Stimulated activated naive CD4-positive, alpha-beta T cell (primary cell): ENCODE data around the gene CEBPE.

Source experiments
- DNase-seq, 6 experiments: peaks; one replicate each; lab custom pipeline; 2025; lab: John Stamatoyannopoulos, UW

The CEBPE gene

GRCh38 chr14:23143911-23144310, 24.9 kb upstream of the CEBPE start:
- no peak for DNase-seq

- DNase-seq: no peak
Measured at GRCh38 chr14:23142826-23143225, 23.8 kb upstream of the CEBPE start.

DNA sequence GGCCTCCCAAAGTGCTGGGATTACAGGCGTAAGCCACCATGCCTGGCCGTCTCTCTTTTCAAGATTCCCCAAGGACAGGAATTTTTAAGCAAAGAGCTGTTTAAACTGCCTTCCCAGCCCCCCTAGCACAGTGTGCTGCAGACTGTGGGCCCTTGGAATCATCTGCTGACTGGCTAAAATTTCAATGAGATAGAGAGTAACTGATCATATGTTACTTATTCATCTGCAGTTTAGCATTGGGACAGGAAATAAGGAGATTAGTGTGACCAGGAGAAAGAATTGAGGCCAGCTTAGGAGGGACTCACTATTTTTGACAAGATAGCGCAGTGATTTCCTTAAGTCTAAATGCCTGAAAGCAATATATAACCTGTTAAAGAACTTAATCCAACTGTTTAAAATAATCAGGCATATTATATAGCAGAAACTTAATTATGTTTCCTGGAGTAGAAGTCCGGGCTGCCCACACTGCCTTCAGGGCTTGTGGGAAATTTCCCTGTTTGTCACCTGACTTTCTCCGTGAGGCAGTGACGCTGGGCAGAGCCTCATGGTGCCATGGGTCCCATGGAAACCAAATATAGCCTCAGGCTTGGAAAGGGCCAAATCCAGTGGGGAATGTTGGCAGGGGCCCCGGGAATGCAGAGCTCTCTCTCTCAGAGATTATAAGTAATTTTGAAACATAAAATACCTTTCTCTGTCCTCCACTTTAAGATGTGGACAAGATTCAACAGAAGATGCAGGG, 22.8 kb upstream of the CEBPE start:
- DNase-seq: no peak

GRCh38 chr14:23140371-23140770, 21.3 kb upstream of the CEBPE start:
- no peak for DNase-seq

- DNase-seq: no peak
Measured at GRCh38 chr14:23139874-23140273, 20.8 kb upstream of the CEBPE start.

- no peak for DNase-seq
Measured at GRCh38 chr14:23137813-23138535, 18.9 kb upstream of the CEBPE start.

- DNase-seq: no peak
Measured at GRCh38 chr14:23137192-23137812, 18.2 kb upstream of the CEBPE start.

DNA sequence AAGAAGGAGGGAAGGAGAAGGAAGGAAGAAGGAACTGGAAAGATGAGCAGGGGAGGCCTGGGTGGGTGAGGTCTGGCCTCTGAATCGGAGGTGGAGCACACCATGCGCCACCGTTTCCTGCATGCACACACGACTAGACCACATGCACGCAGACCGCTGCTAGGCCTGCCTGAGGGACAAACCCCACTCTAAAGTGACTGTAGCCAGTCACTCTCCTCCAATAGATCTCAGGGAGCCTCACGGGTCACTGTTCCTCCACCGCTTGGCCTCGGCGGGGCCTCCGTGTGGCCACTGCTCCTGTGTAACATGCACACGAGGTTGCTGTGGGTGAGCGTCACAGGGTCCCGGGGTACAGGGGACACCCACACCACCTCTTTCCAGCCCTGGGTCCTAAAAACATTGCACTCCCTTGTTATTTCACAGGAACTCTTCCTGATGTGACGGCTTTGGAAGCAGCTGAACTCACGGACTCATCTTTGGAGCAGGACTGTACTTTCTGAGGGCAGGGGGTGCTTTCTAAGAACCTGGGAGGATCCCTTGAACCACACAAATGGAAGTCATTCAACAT, 17.6 kb upstream of the CEBPE start:
- DNase-seq: no peak

- no peak for DNase-seq
Measured at GRCh38 chr14:23132970-23133369, 13.9 kb upstream of the CEBPE start.

DNA sequence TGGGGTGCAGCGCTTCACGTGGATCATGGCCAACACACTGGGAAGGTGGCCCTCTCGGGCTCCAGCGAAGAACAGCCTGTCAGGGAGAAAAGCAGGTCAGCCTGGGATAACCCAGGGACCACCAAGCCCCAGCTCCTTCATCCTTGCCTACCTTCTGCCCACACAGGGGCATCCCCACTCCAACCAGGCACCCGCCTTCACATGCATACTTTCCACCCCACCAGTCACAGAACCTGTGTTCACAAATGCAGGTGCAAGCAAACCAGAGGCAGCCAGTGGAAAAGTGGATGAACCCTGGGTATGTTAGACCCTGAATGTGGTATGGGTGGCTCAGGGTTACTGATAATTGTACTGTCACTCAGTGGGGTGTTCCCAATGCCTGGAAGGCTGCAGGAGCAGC, 12.4 kb upstream of the CEBPE start:
- DNase-seq: no peak

- DNase-seq: no peak
Measured at GRCh38 chr14:23130871-23131270, 11.8 kb upstream of the CEBPE start.

DNA sequence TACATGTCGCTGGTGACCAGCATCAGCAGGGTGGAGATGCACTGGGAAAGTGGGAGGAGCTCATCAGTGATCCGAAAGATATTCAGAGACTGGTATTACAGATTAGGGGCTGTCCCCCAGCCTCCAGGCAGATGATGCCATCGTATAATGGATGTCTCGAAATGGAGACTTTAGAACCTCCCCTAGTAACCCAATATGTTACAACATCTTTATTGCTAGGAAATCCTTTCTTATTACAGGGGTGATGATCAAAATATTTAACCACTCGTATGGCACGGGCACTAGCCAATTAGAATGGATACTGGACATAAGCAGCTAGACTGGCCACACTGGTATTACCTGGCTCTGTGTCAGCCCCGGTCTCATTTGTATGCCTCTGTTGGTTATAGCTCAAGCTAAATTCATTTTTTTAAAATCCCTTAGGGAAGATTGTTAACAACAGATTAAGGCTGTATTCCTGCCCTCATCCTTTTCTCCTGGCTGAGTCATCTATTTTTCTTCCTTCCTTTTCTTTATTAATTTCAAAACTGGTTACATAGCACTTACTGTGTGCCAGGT, 10.8 kb upstream of the CEBPE start:
- DNase-seq: no peak

DNA sequence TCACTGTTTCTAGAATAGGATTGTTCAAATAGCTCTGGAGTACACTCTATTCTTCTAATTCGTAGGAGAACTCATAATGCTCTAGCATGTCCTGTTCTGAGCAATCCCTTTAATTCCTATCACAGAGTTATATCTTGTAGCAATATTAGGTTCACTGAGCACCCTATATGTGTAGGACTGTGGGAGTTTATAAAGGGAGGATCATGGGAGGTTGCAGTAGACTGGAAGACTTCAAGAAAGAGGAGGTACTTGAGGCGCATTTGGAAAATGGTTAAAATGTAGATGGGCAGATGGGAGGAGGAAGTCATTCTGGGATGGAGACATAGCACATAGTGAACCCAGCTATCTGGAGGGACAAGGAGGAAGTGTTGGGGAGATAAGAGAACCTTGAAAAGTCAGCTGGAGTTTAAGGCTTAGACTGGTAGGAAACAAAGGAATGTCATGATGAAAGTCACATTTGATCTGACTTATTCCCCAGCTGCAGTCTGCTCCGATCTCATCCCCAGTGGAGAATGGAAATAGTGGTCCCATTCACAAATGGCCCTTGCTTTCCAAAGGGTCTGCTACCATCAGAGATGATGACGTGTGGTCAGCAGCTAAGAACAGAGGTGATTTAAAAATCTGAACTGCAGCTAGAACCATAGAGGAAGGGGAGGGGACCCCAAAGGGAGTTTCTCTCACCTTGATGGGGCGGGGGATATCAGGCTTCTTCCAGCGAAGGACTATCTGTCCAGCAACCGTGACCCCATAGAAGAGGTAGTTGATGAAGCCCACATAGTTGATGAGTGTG, 10.1 kb upstream of the CEBPE start:
- DNase-seq: no peak

DNA sequence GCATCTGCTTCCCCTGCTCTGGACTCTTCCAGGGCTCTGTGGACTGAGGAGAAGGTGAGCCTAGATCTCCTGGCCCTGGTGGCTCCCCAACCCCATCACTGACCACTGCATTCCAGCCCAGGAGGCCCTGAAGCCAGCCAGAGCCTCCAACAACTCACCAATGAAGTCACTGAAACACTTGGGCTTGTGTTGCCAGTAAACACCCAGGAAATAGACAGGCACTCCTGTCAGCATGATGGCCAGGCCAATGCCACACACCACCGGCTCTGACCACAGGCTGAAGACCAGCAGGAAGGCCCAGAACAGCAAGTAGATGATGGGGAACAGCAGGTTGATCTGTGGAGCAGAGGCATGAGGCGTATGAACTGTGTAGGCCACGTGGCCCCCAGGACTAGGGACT, 8.8 kb upstream of the CEBPE start:
- DNase-seq: no peak

DNA sequence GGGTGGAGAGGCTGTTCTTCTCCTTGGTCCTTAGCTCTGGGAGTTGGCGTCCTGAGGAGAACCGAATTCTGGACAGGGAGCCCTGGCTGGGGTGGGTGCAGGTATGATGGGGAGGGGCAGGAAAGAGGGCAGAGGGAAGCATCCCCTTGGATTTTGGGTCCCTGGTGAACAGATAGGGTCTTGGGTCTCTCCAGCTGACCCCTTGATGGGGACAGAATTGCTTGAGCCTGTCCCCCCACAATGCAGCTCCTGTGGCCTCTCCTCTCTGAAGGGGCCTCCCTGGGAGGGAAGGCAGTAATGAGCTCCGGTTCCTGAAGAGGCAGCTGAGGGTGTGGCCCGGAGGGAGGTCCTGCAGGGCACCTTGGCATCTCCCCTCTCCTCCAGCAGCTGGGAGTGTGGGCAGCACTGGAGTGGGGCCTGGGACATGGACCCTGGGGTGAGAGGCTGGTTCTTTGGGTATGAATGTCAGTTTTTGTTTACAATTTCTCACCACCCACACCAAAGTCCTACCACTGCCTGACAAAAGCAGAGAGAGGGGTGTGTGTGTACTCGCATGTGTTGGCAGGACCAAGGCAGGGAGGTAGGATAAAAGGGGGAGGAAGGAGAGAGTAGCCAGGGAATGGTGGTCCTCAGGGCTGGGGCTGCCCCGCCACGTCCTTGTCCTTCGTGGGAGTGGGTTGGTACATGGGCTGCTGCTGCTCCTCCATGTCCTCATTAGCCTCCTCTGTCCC, 7.7 kb upstream of the CEBPE start:
- no peak for DNase-seq

- DNase-seq: no peak
Measured at GRCh38 chr14:23125933-23126524, 7.0 kb upstream of the CEBPE start.

DNA sequence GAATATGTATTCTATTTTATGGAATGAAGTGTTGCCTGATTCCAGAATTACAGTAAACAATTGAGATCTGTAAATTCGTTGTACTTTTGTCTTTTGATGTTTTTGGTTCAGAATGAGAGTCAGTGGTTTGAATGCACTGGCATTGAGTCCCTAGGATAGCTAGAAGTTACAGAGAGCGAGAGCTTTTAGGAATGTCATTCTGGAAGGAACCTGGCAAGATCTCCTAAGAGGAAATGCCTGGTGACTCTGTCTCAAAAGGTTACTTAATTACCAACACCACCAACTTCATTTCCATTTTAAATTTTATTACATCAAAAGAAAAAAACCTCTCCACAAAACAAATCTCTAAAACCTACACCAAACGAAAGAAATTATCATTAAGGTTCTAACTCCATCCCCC, 6.0 kb upstream of the CEBPE start:
- DNase-seq: no peak

- no peak for DNase-seq
Measured at GRCh38 chr14:23124337-23124954, 5.4 kb upstream of the CEBPE start.

DNA sequence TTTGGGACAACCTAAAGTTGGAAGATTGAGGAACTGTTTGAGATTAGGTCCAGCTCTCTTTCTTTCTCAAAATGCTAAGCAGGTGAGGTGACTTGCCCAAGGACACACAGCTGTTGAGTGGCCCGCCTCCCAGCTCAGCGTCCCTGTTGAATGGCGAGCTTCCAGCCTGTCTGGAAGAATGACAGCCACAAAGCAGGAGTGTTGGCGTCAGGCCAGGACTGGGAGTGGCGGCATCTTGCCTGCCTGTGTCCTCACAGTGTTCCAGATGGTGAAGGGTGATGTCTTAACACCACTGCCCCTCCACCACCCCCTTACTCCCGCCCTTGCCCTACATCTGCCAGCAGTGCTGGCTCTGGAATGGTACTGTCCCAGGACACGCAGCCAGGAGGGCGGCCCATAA, 4.4 kb upstream of the CEBPE start:
- DNase-seq: no peak

DNA sequence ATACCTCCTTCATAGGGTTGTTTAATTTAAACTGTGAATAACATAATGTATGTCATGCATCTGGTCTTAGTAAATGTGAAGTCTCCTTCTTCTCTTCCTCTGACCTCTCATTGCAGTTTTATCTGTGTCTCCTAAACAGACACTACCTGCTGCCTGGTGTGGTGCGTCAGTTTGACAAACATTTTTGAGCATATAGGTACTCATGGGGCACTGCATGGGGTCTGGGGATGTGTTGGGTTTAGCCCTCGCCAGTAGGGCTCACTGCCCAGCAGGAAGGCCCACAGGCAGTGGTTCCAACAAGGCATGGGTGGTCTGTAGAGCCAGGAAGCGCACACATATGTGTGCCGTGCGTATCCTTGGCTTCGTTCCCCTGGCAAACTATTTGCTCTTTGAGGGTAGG, 3.0 kb upstream of the CEBPE start:
- no peak for DNase-seq
